Rectal smooth muscle tissue (tissue), 1 donor: ENCODE data around the gene CDIP1.

ENCODE experiments used
- H3K27ac ChIP-seq: one replicate; pipeline ENCODE4 v1.7.0; 2013; ENCODE audit warnings: low read depth, low read length, inconsistent platforms
- H3K27me3 ChIP-seq: one replicate; pipeline ENCODE4 v1.7.0; 2013; ENCODE audit warnings: low read length; ENCODE audit not compliant: control insufficient read depth, insufficient read depth
- H3K36me3 ChIP-seq: one replicate; pipeline ENCODE4 v1.7.0; 2013; ENCODE audit warnings: low read length; ENCODE audit not compliant: control insufficient read depth, insufficient read depth
- H3K4me1 ChIP-seq: one replicate; pipeline ENCODE4 v1.7.0; 2013; ENCODE audit warnings: low read length; ENCODE audit not compliant: control insufficient read depth, insufficient read depth
- H3K4me3 ChIP-seq: one replicate; pipeline ENCODE4 v1.7.0; 2013; ENCODE audit warnings: low read length
- H3K9ac ChIP-seq: one replicate; pipeline ENCODE4 v1.7.0; 2013; ENCODE audit warnings: low read length

CDIP1 gene

DNA sequence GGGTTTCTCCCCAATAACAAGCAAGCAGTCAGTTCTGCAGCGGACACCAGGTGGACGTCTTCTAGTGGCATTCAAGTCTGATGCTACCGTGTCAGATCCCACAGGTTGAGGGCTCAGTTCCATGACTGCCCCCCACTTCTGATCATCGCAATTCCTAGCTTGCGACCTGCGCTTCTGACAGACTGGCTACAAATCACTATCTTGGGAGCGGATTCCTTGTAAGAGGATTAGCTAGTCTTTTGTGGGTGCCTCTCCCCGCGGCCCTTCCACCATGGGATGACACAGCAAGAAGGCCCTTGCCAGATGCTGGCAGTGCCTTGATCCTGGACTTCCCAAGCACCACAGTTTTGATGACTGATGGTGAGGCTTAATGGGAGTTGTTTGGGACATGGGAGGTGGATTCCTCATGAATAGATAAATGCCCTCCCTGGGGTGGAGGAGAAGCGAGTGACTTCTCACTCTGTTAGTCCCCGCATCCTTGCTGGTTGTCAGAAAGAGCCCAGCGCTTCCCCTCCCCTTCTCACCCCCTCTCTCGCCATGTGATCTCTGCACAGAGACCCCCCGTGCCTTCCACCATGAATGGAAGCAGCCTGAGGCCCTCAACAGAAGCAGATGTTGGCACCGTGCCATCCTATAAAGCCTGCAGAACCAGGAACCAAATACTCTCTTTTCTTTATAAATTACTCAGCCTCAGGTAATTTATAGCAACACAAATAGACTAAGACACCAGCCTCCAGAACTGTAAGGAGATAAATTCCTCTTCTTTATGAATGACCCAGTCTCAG is 19.1 kb downstream of the CDIP1 start:
- no peaks in the 10 kb centered on the region for H3K27me3 ChIP-seq
- H3K4me1 ChIP-seq: peaks cover 7% of the 10 kb centered on the region
- H3K9ac ChIP-seq: no peak overlapping the region
- H3K36me3 ChIP-seq: no peaks in the 10 kb centered on the region
- H3K4me3 ChIP-seq: no peak overlapping the region
- H3K27ac ChIP-seq: no peak overlapping the region

GRCh38 chr16:4517812-4518680 is 20.5 kb downstream of the CDIP1 start:
- H3K27ac ChIP-seq: no peak overlapping the region
- peaks cover 7% of the 10 kb centered on the region for H3K4me1 ChIP-seq

DNA sequence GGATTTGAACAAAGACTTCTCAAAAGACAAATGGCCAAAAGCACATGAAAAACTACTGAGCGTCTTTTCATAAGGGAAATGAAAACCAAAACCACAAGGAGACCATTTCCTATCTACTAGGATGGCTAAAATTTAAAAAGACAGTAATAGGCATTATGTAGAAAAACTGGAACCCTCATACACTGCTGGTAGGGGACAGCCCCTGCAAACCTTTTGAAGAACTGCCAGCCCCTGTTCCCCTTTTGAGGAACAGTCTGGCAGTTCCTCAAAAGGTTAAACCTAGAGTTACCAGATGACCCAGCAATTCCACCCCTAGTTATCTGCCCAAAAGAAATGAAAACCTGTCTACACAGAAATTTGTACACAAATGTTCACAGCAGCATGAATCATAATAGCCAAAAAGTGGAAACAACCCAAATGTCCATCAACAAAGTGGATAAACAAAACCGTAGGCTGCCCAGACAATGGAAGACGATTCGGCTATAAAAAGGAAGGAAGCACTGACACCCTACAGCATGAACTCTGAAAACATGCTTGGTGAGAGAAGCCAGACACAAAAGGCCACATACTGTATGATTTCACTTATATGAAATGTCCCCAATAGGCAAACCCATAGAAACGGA is 22.9 kb downstream of the CDIP1 start:
- no peak overlapping the region for H3K9ac ChIP-seq
- H3K4me3 ChIP-seq: no peak overlapping the region
- peaks cover 7% of the 10 kb centered on the region for H3K4me1 ChIP-seq

More at GRCh38 chr16:4517812-4518680, 20.5 kb downstream of the CDIP1 start:
- H3K4me3 ChIP-seq: no peak overlapping the region
- no peak overlapping the region for H3K9ac ChIP-seq
- peaks cover 5% of the 10 kb centered on the region for H3K36me3 ChIP-seq
- H3K27me3 ChIP-seq: no peaks in the 10 kb centered on the region

DNA sequence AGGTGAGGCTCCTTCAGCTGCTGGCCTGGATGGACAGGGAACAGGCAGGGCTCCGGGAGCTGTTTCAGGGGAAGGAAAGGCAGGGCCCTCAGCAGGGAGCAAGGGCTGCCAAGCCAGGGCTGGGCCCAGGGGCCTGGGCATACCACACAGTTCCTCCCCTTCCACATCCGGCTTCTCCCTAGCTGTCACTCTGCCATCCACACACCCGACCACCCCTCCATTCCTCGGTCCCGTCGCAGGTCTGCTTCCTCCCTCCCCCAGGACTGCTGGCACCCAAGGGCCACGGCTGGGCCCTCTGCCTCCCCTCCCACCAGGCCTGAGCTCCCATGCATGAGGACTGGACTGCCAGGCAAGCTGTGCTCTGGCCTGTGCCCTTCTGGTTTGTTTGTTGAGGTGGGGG is 24.0 kb downstream of the CDIP1 start:
- Histone ChIP-seq H3K4me1 (peaks cover 7% of the 10 kb centered on the region), H3K9ac (no peak overlapping the region), H3K36me3 (peaks cover 10% of the 10 kb centered on the region), H3K27ac (peak overlapping the region; percentile 35), H3K27me3 (no peaks in the 10 kb centered on the region), H3K4me3 (no peak overlapping the region)

More for the DNA sequence above, 22.9 kb downstream of the CDIP1 start:
- Histone ChIP-seq H3K36me3 (peaks cover 9% of the 10 kb centered on the region), H3K27ac (peak overlapping the region; percentile 30), H3K27me3 (no peaks in the 10 kb centered on the region)

DNA sequence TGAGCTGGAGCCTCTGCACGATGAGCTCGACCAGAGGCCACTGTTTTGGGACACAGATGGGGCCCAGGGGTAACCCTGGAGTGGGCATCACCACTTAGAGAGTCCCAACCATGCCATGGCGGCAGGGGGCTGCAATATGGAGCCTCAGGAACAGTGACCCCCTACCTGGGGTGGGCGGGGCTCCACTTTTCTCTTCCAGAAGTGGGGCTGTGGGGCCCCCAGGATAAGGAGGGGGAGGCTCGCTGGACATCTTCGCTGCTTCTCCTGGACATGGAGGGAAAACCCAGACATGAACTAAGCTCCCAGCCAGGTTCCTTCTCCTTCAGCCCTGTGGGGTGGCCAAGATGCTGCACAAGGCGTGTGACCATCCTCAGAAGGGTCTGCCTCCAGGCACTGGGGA is 24.7 kb downstream of the CDIP1 start:
- Histone ChIP-seq H3K4me3 (no peak overlapping the region), H3K36me3 (peaks cover 17% of the 10 kb centered on the region), H3K9ac (no peak overlapping the region), H3K27me3 (no peaks in the 10 kb centered on the region), H3K4me1 (peaks cover 7% of the 10 kb centered on the region), H3K27ac (no peak overlapping the region)

- Histone ChIP-seq H3K27me3 (no peaks in the 10 kb centered on the region), H3K27ac (no peak overlapping the region), H3K36me3 (peaks cover 20% of the 10 kb centered on the region), H3K4me3 (no peak overlapping the region), H3K4me1 (peaks cover 7% of the 10 kb centered on the region), H3K9ac (no peak overlapping the region)
Observed at GRCh38 chr16:4513086-4513860, 25.3 kb downstream of the CDIP1 start.

DNA sequence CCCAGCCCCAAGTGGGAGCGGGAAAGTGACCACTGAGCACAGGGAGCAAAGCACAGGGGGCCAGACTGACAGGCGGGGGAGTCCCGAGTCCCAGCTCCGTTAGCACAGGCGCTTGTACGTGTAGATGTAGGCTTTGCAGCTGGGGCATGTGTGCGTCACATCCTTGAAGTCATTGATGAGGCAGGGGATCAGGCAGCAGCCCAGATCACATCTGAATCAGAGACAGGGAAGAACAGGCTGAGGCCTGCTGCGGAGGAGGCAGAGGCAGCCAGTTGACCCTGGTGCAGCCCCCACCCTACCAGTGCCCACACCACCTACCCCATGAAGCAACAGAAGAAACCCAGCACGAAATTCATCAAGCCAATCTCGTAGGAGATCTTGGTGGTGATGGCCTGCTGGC is 26.1 kb downstream of the CDIP1 start:
- Histone ChIP-seq H3K27ac (no peak overlapping the region), H3K4me1 (peaks cover 7% of the 10 kb centered on the region), H3K4me3 (no peak overlapping the region), H3K36me3 (peaks cover 28% of the 10 kb centered on the region), H3K9ac (no peak overlapping the region), H3K27me3 (no peaks in the 10 kb centered on the region)

GRCh38 chr16:4511441-4512082 is 27.0 kb downstream of the CDIP1 start:
- H3K9ac ChIP-seq: no peak overlapping the region
- no peaks in the 10 kb centered on the region for H3K27me3 ChIP-seq
- H3K4me3 ChIP-seq: no peak overlapping the region
- no peak overlapping the region for H3K27ac ChIP-seq
- peaks cover 7% of the 10 kb centered on the region for H3K4me1 ChIP-seq
- H3K36me3 ChIP-seq: peaks cover 32% of the 10 kb centered on the region

DNA sequence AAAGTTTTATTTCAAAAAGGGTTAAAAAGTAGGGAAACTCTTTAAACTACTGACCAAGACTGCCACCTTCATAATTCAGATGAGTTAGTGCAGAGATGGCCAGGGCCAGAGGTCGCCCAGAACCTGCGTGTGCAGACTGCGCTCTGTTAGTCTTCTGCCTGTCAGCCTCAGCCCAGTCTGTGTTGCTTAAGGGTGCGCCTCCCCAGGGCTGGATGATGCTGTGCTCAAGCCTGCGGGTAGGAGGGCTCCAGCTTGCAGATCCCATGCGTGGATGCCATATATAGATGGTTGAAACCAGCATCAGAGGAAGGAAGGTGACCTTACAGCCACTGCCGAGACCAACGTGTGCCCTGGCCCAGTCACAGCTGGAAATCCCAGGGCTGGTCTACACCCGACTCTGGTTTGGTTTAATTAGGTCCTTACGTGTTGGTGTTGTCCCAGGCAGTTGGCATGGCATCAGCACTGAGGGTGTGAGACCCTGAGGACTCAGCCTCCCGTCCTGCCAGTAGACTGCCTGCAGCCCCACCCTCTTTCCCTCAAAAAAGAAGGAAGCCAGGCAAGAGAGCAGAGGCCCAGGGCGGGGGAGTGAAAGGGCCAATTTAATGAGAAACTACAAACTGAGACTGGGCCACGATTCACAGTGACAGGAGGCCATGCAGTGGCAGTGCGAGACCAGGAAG is 27.7 kb downstream of the CDIP1 start:
- H3K27me3 ChIP-seq: no peaks in the 10 kb centered on the region
- H3K36me3 ChIP-seq: peaks cover 32% of the 10 kb centered on the region
- no peak overlapping the region for H3K4me3 ChIP-seq
- peaks cover 3% of the 10 kb centered on the region for H3K4me1 ChIP-seq
- H3K9ac ChIP-seq: no peak overlapping the region
- no peak overlapping the region for H3K27ac ChIP-seq

GRCh38 chr16:4510131-4510530 is 28.4 kb downstream of the CDIP1 start:
- H3K4me3 ChIP-seq: no peak overlapping the region
- no peak overlapping the region for H3K27ac ChIP-seq
- H3K27me3 ChIP-seq: no peaks in the 10 kb centered on the region
- H3K9ac ChIP-seq: no peak overlapping the region
- H3K4me1 ChIP-seq: no peaks in the 10 kb centered on the region
- peaks cover 32% of the 10 kb centered on the region for H3K36me3 ChIP-seq

GRCh38 chr16:4509420-4509819 is 29.2 kb downstream of the CDIP1 start:
- peaks cover 32% of the 10 kb centered on the region for H3K36me3 ChIP-seq
- no peaks in the 10 kb centered on the region for H3K4me1 ChIP-seq
- H3K4me3 ChIP-seq: no peak overlapping the region
- no peak overlapping the region for H3K27ac ChIP-seq
- no peaks in the 10 kb centered on the region for H3K27me3 ChIP-seq
- H3K9ac ChIP-seq: no peak overlapping the region
